ENCODE results near the gene TRIM26.

TRIM26 gene

GRCh38 chr6:30163090-30163917 is 49.9 kb downstream of the TRIM26 start, which contains the start of gene TRIM15:
Gene TRIM15 (plus strand): TSS chr6:30163546. CDS start chr6:30163685, 139 bp downstream.
- TF ChIP-seq POLR2AphosphoS5 (IDR thresholded peaks at IDR 0.05; ENCODE audit: low read depth, low read length): no peak
- TF ChIP-seq FOXP2 (optimal IDR thresholded peaks at IDR 0.05; ENCODE audit: borderline replicate concordance, extremely low read depth, extremely low read length, insufficient read depth): no peak
- no peak for TF ChIP-seq SIN3A (IDR thresholded peaks at IDR 0.05; ENCODE audit: borderline replicate concordance, insufficient read depth, low read length)
- TF ChIP-seq TAF1 (IDR thresholded peaks at IDR 0.05; ENCODE audit: borderline replicate concordance, insufficient read depth, low read length): no peak

- no peak for TF ChIP-seq SIN3A (IDR thresholded peaks at IDR 0.05; ENCODE audit: borderline replicate concordance, insufficient read depth, low read length)
- no peak for TF ChIP-seq REST (IDR thresholded peaks at IDR 0.05; ENCODE audit: insufficient read depth in 1 of 2, low read depth in 2 of 2, low read length in 2 of 2)
- no peak for TF ChIP-seq FOXP2 (optimal IDR thresholded peaks at IDR 0.05; ENCODE audit: borderline replicate concordance, extremely low read depth, extremely low read length, insufficient read depth)
- no peak for TF ChIP-seq POLR2AphosphoS5 (IDR thresholded peaks at IDR 0.05; ENCODE audit: low read depth, low read length)
- no peak for TF ChIP-seq TAF1 (IDR thresholded peaks at IDR 0.05; ENCODE audit: borderline replicate concordance, insufficient read depth, low read length)
Measured at GRCh38 chr6:30162265-30163089, 50.7 kb downstream of the TRIM26 start.

- no peak for TF ChIP-seq FOXP2 (optimal IDR thresholded peaks at IDR 0.05; ENCODE audit: borderline replicate concordance, extremely low read depth, extremely low read length, insufficient read depth)
- no peak for TF ChIP-seq POLR2AphosphoS5 (IDR thresholded peaks at IDR 0.05; ENCODE audit: low read depth, low read length)
- TF ChIP-seq SIN3A (IDR thresholded peaks at IDR 0.05; ENCODE audit: borderline replicate concordance, insufficient read depth, low read length): no peak
- TF ChIP-seq REST (IDR thresholded peaks at IDR 0.05; ENCODE audit: insufficient read depth in 1 of 2, low read depth in 2 of 2, low read length in 2 of 2): no peak
- no peak for TF ChIP-seq TAF1 (IDR thresholded peaks at IDR 0.05; ENCODE audit: borderline replicate concordance, insufficient read depth, low read length)
Measured at GRCh38 chr6:30160785-30161531, 52.2 kb downstream of the TRIM26 start, which contains the start of gene TRIM10. Gene TRIM10 (minus strand): TSS chr6:30161211. CDS start chr6:30160858, 353 bp downstream.

GRCh38 chr6:30160008-30160784 is 53.0 kb downstream of the TRIM26 start:
- TF ChIP-seq SIN3A (IDR thresholded peaks at IDR 0.05; ENCODE audit: borderline replicate concordance, insufficient read depth, low read length) (no peak), REST (IDR thresholded peaks at IDR 0.05; ENCODE audit: insufficient read depth in 1 of 2, low read depth in 2 of 2, low read length in 2 of 2) (no peak), TAF1 (IDR thresholded peaks at IDR 0.05; ENCODE audit: borderline replicate concordance, insufficient read depth, low read length) (no peak), FOXP2 (optimal IDR thresholded peaks at IDR 0.05; ENCODE audit: borderline replicate concordance, extremely low read depth, extremely low read length, insufficient read depth) (no peak), POLR2AphosphoS5 (IDR thresholded peaks at IDR 0.05; ENCODE audit: low read depth, low read length) (no peak)
